Measurements from ENCODE around the gene C4A. TPM values are rescaled to one million over a fixed set of nuclear protein-coding genes. Genes with fewer than 3 reads are reported as not detected.

C4A gene
- total RNA-seq, 1 donor from 2014 or later, result 6.8 TPM

DNA sequence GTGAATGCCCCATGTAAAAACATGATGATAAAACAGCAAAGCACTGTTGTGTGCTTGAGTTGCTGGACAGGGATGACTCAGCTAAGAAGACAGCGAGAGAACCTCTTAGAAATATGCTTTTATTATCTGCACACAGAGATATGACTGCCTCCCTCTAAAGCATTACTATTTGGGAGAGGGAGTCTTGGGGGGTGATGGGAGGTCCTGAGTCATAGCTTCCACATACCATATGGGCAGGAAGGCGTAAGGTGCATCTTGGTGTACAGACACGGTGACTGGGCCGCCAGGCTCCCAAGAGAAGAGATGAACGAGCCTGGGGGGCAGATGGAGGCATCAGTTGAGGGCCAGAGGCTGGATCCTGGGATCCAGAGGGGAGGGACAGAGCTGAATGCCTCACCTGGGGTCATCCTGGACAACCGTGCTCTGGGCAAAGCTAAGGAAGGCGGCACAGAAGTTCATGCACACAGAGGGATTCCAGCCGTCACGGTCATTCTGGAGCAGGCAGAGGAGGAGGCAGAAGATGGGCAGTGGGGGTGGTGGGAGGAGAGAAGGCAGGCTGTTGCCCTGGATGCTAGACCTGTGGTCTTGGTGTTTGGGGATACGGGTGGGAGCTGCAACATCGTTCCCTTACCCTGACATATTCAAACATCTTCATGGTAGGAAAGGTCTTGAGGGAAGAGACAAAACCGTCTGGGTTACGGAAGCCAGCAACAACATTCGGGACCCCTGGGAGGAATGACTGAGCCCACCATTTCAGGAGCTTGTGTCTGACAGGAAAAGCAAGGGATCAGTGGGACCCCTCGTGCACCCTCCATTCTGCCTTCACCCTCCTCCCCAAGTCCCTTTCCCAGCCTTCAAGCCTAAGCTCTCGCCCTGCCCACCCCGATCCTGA is 11.9 kb upstream of the C4A start:
- no peak for ATAC-seq (ENCODE audit: low read depth)
- no peaks in the 10 kb centered on the region for H3K9me3 Mint-ChIP-seq
- DNase-seq, result no peak
- intact Hi-C loops (cut with micrococcal nuclease), result loop anchor here (10.0 kb wide), 1 partner anchor 1235 kb away; the partner anchor contains the start of genes HSD17B8, RING1, RXRB and SLC39A7
- POLR2A ChIA-PET, result interaction anchor here (0.6 to 5.2 kb wide), 4 partner anchors 12 to 177 kb away, joined by 3 to 113 read pairs (median 3); partner anchors contain the start of genes NELFE and SKIC2
- no peak for TF ChIP-seq CTCF (IDR thresholded peaks at IDR 0.05)
- CTCF ChIA-PET, result no interaction called here
- peak overlapping the region; percentile 21 for H3K4me3 Mint-ChIP-seq
- H3K27me3 Mint-ChIP-seq, result no peaks in the 10 kb centered on the region
- peaks cover 63% of the 10 kb centered on the region for H3K36me3 Mint-ChIP-seq (ENCODE audit: low read depth)
- peaks cover 39% of the 10 kb centered on the region for H3K4me1 Mint-ChIP-seq
- H3K27ac Mint-ChIP-seq, result peak overlapping the region; percentile 71

DNA sequence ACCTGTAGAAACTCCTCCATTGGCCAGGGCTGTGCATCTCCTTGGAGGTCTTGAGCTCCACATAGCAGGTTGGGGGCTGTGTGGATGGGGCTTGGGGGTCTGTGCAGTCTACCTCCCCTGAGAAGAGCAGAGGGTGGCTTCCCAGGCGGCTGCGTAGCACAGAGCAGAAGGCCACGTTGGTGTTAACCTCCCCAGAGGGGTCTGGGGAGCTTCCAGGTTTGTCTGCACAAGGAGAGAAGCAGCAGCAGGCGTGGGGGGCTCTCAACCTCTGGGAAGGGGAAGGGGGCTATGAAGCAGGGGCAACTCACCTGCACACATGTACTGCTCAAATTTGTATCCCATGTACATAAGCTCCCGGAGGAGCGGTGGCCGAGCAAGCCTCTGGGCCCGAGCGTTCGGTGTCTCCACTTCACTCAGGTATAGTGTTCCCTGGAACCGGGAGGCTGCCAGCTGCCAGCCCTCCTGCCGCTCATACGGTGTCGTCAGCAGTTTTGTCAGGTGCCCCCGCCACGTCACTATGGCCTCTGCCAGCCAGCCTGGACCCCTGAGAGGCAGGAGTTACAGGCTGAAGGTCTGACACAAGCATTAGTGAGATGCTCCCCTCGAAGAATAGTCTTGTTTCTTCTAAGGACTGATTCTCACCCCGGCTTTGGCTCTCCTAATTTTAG is 11.1 kb upstream of the C4A start:
- no peak for DNase-seq
- Mint-ChIP-seq H3K27ac (peak overlapping the region; percentile 100), H3K4me3 (peak overlapping the region; percentile 98), H3K9me3 (no peaks in the 10 kb centered on the region), H3K27me3 (no peaks in the 10 kb centered on the region), H3K4me1 (peaks cover 39% of the 10 kb centered on the region), H3K36me3 (ENCODE audit: low read depth) (peaks cover 56% of the 10 kb centered on the region)
- intact Hi-C loops (cut with micrococcal nuclease), result loop anchor here (10.0 kb wide), 1 partner anchor 1234 kb away; the partner anchor contains the start of genes HSD17B8, RING1, RXRB and SLC39A7
- CTCF ChIA-PET, result no interaction called here
- no peak for ATAC-seq (ENCODE audit: low read depth)
- POLR2A ChIA-PET, result interaction anchor here (0.6 to 5.2 kb wide), 6 partner anchors 9 to 232 kb away, joined by 3 to 113 read pairs (median 5); partner anchors contain the start of genes FKBPL, NELFE and SKIC2
- no peak for TF ChIP-seq CTCF (IDR thresholded peaks at IDR 0.05)

GRCh38 chr6:31971279-31971992 is 10.4 kb upstream of the C4A start:
- TF ChIP-seq CTCF (IDR thresholded peaks at IDR 0.05), result no peak
- Mint-ChIP-seq H3K27me3 (no peaks in the 10 kb centered on the region), H3K4me3 (peak overlapping the region; percentile 98), H3K4me1 (peaks cover 39% of the 10 kb centered on the region), H3K27ac (peak overlapping the region; percentile 100), H3K9me3 (no peaks in the 10 kb centered on the region), H3K36me3 (ENCODE audit: low read depth) (peaks cover 49% of the 10 kb centered on the region)
- intact Hi-C loops (cut with micrococcal nuclease), result loop anchor here (10.0 kb wide), 1 partner anchor 1233 kb away; the partner anchor contains the start of genes HSD17B8, RING1, RXRB and SLC39A7
- ChIA-PET POLR2A (interaction anchor here (0.5 to 5.2 kb wide), 31 partner anchors 10 to 1346 kb away, joined by 3 to 113 read pairs (median 4); partner anchors contain the start of genes ATF6B, C6orf47, CSNK2B and DDX39B), CTCF (interaction anchor here (1.2 to 1.4 kb wide), 2 partner anchors 12 to 19 kb away, joined by 4 read pairs; partner anchors contain the start of genes NELFE and SKIC2)
- DNase-seq (no peak), ATAC-seq (ENCODE audit: low read depth) (no peak)

GRCh38 chr6:31971993-31972708 is 9.7 kb upstream of the C4A start, which contains the start of gene DXO:
Gene DXO, minus strand, starts transcription at chr6:31972138. Its CDS starts 463 bp downstream, at chr6:31971675.
- peak; percentile 89 for ATAC-seq (ENCODE audit: low read depth)
- Mint-ChIP-seq H3K27ac (peak within 1 kb of the TSS; percentile 100), H3K27me3 (no peaks in the 10 kb centered on the region), H3K36me3 (ENCODE audit: low read depth) (peaks cover 44% of the 10 kb centered on the region), H3K4me1 (peaks cover 39% of the 10 kb centered on the region), H3K4me3 (peak within 1 kb of the TSS; percentile 98), H3K9me3 (no peaks in the 10 kb centered on the region)
- CTCF ChIA-PET, result interaction anchor here (1.2 to 1.4 kb wide), 2 partner anchors 13 to 20 kb away, joined by 4 read pairs; partner anchors contain the start of genes NELFE and SKIC2
- peak; percentile 96 for DNase-seq
- POLR2A ChIA-PET, result interaction anchor here (0.6 to 5.2 kb wide), 32 partner anchors 11 to 1346 kb away, joined by 3 to 113 read pairs (median 4); partner anchors contain the start of genes ATF6B, C6orf47, CSNK2B and DDX39B
- intact Hi-C loops (cut with micrococcal nuclease), result loop anchor here (1.0 to 10.0 kb wide), 3 partner anchors 13 to 1233 kb away; partner anchors contain the start of genes HSD17B8, NEU1, RING1 and RXRB
- TF ChIP-seq CTCF (IDR thresholded peaks at IDR 0.05), result no peak
